Hematopoietic multipotent progenitor cell treated with erythropoietin and hydrocortisone succinate and interleukin-3 and kit ligand, for 8 days (in vitro differentiated cells): ENCODE results near the gene ZNF189.

ENCODE experiments used
- DNase-seq: peaks from one replicate; pipeline ENCODE4 v3.0.0-alpha.2; 2015

ZNF189 gene

GRCh38 chr9:101455656-101456240 lies 57.1 kb downstream of the ZNF189 start:
- no peak for DNase-seq

GRCh38 chr9:101457003-101457402 lies 58.4 kb downstream of the ZNF189 start:
- no peak for DNase-seq

GRCh38 chr9:101458963-101459631 lies 60.4 kb downstream of the ZNF189 start:
- peak; percentile 90 for DNase-seq
